Left kidney (tissue), 8 donors: Measurements from ENCODE around the gene HECW1. TPM values are rescaled to one million over a fixed set of nuclear protein-coding genes. Genes with fewer than 3 reads are reported as not detected.
"Not testable (repeated sequence)": the region's sequence is repeated elsewhere in the genome, so short reads cannot be mapped to it uniquely, and the experiment has no call there.

Experiments
- DNase-seq: peaks from one replicate; pipeline ENCODE4 v3.0.0-alpha.2; 2013
- long read RNA-seq, 8 donors: transcript quantifications; one replicate each; lab custom pipeline, GENCODE V29; 2026
- polyA plus RNA-seq: library from polyadenylated mRNA; unstranded; fragments of 120-200 nt; gene quantifications from one replicate; pipeline ENCODE4 v1.2.1, GENCODE V29; 2013; ENCODE audit not compliant: insufficient read length

HECW1 gene
- 9.4 TPM for polyA plus RNA-seq
- long read RNA-seq, donor 1: 0 reads
- long read RNA-seq, donor 2: 0 reads
- long read RNA-seq, donor 3, partial matches to known transcripts: 0 of 1 reads
- long read RNA-seq, donor 3, other reads (novel, unspliced or antisense): 0 of 1 reads
- long read RNA-seq, donor 4: 0 reads
- long read RNA-seq, donor 5: 0 reads
- long read RNA-seq, donor 6, partial matches to known transcripts: 0 of 1 reads
- long read RNA-seq, donor 6, other reads (novel, unspliced or antisense): 0 of 1 reads
- long read RNA-seq, donor 7: 0 reads
- long read RNA-seq, donor 8: 0 reads

DNA sequence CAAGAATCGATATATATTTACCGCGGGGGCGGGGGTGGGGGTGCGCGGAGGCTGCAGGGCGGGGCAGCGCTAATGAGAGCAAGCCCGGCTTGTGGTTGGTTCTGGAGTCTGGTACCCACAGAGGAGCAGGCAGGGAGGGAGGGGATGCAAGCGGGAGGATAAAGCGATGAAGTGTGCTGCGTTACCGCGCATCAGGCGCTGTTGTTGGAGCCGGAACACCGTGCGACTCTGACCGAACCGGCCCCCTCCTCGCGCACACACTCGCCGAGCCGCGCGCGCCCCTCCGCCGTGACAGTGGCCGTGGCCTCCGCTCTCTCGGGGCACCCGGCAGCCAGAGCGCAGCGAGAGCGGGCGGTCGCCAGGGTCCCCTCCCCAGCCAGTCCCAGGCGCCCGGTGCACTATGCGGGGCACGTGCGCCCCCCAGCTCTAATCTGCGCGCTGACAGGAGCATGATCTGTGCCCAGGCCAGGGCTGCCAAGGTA is at the start of gene HECW1:
Gene HECW1, plus strand, starts transcription at position 189 of the 482 bp plus-strand sequence. CDS start 131,259 bp downstream, outside the sequence.
- DNase-seq: no peak

- peak; percentile 30 for DNase-seq
Observed at GRCh38 chr7:43071604-43072003, 40.8 kb upstream of the HECW1 start.

- peak; percentile 35 for DNase-seq
Observed at GRCh38 chr7:43072530-43072929, 39.9 kb upstream of the HECW1 start.

- not testable (repeated sequence) for DNase-seq
Observed at GRCh38 chr7:43073811-43074210, 38.6 kb upstream of the HECW1 start.

DNA sequence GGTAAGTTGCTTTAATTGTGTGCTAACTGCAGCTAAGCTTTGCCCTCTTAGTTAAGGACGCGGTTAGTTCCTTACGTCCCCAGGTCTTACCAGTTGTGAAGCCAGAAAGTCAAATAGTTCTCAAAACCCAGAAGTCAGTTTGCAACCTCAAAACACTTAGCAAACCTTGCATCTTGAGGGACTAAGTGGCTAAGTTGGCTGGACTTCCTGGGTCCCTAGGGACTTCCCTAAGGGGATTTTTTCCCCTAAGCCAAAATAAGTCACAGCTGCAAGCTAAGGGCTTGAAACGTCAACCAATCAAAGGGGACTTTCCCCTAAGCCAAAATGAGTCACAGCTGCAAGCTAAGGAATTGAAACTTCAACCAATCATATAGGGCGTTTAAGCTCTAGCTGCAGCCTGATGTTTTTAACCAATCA is 36.2 kb upstream of the HECW1 start:
- no peak for DNase-seq

- no peak for DNase-seq
Observed at GRCh38 chr7:43076606-43077005, 35.8 kb upstream of the HECW1 start.

DNA sequence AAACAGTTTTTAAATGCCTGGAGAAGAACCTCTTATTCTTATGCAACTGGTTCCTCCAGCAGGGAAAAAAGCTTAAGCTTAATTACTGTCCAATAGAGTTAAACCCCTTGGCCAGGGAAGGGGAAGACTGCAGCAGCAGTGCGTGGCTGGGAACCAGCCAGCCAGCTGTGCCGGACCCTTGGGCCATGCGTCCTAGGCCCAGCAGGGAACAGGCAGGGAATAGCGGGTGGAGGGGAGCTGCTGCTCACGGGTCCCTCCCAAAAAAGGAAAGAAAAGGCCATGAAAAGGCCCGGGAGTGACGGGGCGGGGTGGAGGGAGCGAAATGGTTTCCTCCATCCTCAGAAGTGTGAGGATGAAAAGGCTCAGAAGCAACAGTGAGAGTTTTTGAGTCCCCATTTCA is 35.2 kb upstream of the HECW1 start:
- no peak for DNase-seq

GRCh38 chr7:43077732-43078391 is 34.6 kb upstream of the HECW1 start:
- no peak for DNase-seq

GRCh38 chr7:43078794-43079193 is 33.7 kb upstream of the HECW1 start:
- DNase-seq: no peak

- no peak for DNase-seq
Observed at GRCh38 chr7:43081603-43082002, 30.8 kb upstream of the HECW1 start.

DNA sequence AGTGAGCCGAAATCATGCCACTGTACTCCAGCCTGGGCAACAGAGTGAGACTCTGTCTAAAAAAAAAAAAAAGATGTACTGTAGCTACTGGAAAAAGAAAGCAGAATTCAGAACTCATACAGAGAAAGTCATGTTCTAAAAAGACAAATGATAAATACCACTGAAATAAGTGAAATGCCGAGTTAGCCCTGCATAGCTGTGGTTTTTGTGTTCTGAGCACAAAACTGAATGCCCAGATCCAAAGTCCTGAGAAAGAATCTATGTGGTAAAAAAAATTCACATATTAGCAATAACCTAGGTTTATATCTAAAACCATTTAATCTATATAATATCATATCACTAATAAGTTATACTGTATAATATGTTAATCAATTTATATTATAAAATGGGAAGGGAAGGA is 29.3 kb upstream of the HECW1 start:
- DNase-seq: no peak

DNA sequence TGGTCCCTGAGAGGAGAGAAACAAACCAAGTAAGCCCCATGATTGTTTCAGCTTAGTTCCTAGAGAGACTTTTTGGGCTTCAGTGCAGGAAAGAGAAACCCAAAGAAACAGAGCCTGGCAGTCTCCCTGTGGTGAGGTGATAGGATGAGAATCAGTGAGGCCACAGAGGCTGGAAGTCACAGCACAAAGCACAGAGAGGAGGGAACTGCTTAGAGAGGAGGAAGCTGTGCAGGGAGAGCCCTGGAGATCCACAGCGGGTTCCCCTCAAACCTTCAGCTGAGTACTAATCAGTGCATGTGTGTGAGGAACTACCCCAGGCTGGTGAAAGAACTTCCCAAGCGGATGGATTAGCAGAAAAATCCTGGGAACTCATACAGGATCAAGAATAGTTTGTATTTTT is 27.4 kb upstream of the HECW1 start:
- DNase-seq: no peak

DNA sequence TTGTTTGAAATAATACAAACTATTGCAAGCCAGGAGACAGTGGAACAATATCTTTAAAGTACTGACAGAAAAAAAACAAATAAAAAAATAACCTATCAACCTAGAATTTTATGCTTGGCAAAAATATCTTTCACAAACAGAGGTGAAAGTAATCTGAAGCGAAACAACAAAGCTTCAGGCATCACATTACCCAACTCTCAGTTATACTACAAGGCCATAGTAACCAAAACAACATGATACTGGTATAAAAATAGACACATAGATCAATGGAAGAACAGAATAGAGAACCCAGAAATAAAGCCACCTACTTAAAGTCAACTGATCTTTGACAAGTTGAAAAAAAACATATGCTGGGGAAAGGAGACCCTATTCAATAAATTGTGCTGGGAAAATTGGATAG is 26.5 kb upstream of the HECW1 start:
- DNase-seq: no peak

- DNase-seq: no peak
Observed at GRCh38 chr7:43092819-43093218, 19.6 kb upstream of the HECW1 start.

- DNase-seq: no peak
Observed at GRCh38 chr7:43096875-43097274, 15.6 kb upstream of the HECW1 start.

DNA sequence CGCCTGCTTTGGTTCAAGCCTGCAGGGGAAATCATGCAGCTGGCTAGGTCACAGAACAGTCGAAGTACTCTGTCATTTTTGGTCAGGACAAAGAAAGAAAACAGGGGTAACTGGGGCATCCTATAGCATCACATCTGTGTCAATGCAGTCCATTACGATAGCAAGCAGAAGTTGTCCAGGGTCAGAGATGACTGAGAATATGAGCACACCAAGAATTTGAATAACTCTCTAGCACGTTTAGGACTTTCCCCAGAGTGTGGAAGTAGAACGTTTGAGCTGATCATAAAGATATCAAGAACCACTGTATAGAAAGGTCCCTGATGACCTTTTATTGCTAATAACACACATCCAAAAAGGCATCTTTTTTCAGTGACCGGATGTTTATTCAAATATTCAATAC is 12.7 kb upstream of the HECW1 start:
- DNase-seq: no peak

DNA sequence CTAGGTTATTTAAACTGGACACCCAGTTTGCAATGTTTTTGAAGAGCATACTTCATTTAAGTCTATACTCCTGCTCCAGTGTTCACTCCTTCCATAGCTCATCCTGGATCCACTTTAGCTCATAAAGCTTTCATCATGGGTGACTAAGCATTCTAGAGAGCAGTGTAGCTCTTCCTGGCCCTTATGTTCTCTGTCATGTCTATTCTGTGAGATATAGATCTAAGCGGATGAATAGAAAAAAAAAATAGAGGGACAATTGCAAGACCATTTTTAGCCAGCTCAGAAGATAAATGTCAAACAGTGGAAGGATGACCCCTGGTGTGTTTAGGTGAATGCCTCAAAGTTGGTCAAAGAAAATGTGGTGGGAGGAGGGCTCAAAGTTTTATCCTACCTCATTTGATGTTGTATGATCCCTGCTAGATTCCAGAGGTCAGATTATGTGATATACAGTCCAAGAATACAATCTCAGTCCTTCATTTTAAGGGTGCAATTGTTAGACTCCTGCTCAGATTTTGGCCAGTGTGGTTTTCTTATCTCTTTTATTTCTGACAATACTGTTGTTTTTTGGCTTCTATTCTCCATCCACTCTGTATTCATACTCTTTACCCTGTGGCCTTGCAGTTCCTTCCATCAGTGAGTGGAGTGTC is 7.5 kb upstream of the HECW1 start:
- no peak for DNase-seq

- DNase-seq: no peak
Observed at GRCh38 chr7:43105521-43106120, 6.8 kb upstream of the HECW1 start.

DNA sequence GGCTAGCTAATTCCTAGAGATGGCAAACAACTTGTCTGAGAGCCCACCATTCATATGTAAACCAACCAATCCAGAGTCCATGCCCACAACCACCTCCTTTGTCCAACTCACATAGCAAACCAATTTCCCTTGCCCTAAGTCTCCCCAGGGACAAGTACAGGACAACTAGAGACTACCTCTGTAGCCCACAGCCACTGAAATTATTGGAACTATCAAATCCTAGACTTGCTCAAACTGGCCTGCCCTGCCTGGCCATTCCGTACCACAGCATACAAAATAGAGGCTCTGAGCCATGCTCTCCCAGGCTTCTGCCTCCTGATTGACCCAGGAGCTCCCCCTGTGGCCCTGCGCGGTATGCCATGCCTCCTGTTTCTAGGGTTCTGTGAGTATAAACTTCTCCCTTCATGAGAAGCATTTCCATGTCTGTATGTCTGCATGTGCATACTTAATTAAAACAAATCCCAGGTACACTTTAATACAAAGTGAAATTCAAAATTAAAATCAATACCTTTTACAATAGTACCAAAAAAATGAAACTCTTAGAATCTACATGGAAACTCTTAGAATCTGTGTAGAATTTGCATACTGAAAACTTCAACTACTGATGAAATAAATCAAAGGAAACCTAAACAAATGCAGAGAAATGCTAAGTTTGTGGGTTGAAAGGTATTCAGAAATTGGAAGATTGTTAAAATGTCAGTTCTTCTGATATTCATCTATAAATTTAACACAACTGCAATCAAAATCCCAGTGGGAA is 4.0 kb upstream of the HECW1 start:
- DNase-seq: peak; percentile 67

- DNase-seq: no peak
Observed at GRCh38 chr7:43110791-43111535, 1.5 kb upstream of the HECW1 start.
